Measurements from ENCODE around the gene RETREG1.

RETREG1 gene

GRCh38 chr5:16616536-16617273, at the start of gene RETREG1:
RETREG1 (minus strand) TSS chr5:16616997; CDS start chr5:16616971, 26 bp downstream.
- TF ChIP-seq CTCF (IDR thresholded peaks at IDR 0.05; ENCODE audit: extremely low read depth, missing control alignments): no peak
- peak; percentile 59 for DNase-seq (ENCODE audit: low spot score)

GRCh38 chr5:16666130-16666882, 49.5 kb upstream of the RETREG1 start:
- TF ChIP-seq CTCF (IDR thresholded peaks at IDR 0.05; ENCODE audit: extremely low read depth, missing control alignments): no peak
- no peak for DNase-seq (ENCODE audit: low spot score)

GRCh38 chr5:16665601-16666000, 48.8 kb upstream of the RETREG1 start:
- no peak for DNase-seq (ENCODE audit: low spot score)
- no peak for TF ChIP-seq CTCF (IDR thresholded peaks at IDR 0.05; ENCODE audit: extremely low read depth, missing control alignments)

GRCh38 chr5:16664368-16664767, 47.6 kb upstream of the RETREG1 start:
- no peak for TF ChIP-seq CTCF (IDR thresholded peaks at IDR 0.05; ENCODE audit: extremely low read depth, missing control alignments)
- DNase-seq (ENCODE audit: low spot score): no peak

GRCh38 chr5:16663840-16664239, 47.0 kb upstream of the RETREG1 start:
- no peak for DNase-seq (ENCODE audit: low spot score)

GRCh38 chr5:16661713-16662112, 44.9 kb upstream of the RETREG1 start:
- TF ChIP-seq CTCF (IDR thresholded peaks at IDR 0.05; ENCODE audit: extremely low read depth, missing control alignments): no peak
- no peak for DNase-seq (ENCODE audit: low spot score)

More at GRCh38 chr5:16663840-16664239, 47.0 kb upstream of the RETREG1 start:
- no peak for TF ChIP-seq CTCF (IDR thresholded peaks at IDR 0.05; ENCODE audit: extremely low read depth, missing control alignments)

GRCh38 chr5:16660982-16661381, 44.2 kb upstream of the RETREG1 start:
- TF ChIP-seq CTCF (IDR thresholded peaks at IDR 0.05; ENCODE audit: extremely low read depth, missing control alignments): no peak
- no peak for DNase-seq (ENCODE audit: low spot score)
